IPS-20b (cell line): ENCODE results near the gene TMEM54.

Experiments used
- H3K27ac ChIP-seq: one replicate; pipeline ENCODE4 v1.5.1; 2013; ENCODE audit warnings: low read length
- H3K27me3 ChIP-seq: 2 replicates; pipeline ENCODE4 v1.6.1; 2013; ENCODE audit warnings: mild to moderate bottlenecking, low read length, inconsistent platforms; ENCODE audit not compliant: insufficient read depth
- H3K36me3 ChIP-seq: 2 replicates; pipeline ENCODE4 v1.6.1; 2013; ENCODE audit warnings: low read depth, mild to moderate bottlenecking, inconsistent platforms, low read length, moderate library complexity; ENCODE audit not compliant: insufficient read depth
- H3K4me1 ChIP-seq: 2 replicates; pipeline ENCODE4 v1.6.1; 2013; ENCODE audit warnings: mild to moderate bottlenecking, control low read depth, inconsistent platforms, low read length, moderate library complexity; ENCODE audit not compliant: insufficient read depth
- H3K4me3 ChIP-seq: 2 replicates; pipeline ENCODE4 v1.5.1; 2013; ENCODE audit warnings: mild to moderate bottlenecking, low read length, inconsistent platforms
- H3K9ac ChIP-seq: 2 replicates; pipeline ENCODE4 v1.6.1; 2013; ENCODE audit warnings: low read depth, mild to moderate bottlenecking, inconsistent platforms, low read length, moderate library complexity
- H3K9me3 ChIP-seq: 2 replicates; pipeline ENCODE4 v1.6.1; 2013; ENCODE audit warnings: mild to moderate bottlenecking, low read depth, low read length, inconsistent platforms; ENCODE audit not compliant: insufficient read depth

Gene TMEM54

GRCh38 chr1:32848354-32849063 is 52.7 kb downstream of the TMEM54 start:
- H3K4me3 ChIP-seq, result no peak overlapping the region
- peaks cover 17% of the 10 kb centered on the region for H3K36me3 ChIP-seq
- no peaks in the 10 kb centered on the region for H3K27me3 ChIP-seq
- no peaks in the 10 kb centered on the region for H3K4me1 ChIP-seq
- H3K9ac ChIP-seq, result no peak overlapping the region
- no peaks in the 10 kb centered on the region; the same call in 1 of the 2 replicates for H3K9me3 ChIP-seq
- no peak overlapping the region for H3K27ac ChIP-seq
